Fibroblast of lung (primary cell): ENCODE results near the gene CHSY1. TPM values are rescaled to one million over a fixed set of nuclear protein-coding genes. Genes with fewer than 3 reads are reported as not detected.

Source experiments
- DNase-seq, 2 donors: peaks; one replicate each; pipeline versions ENCODE4 v3.0.0 to v3.0.0-alpha.2; 2010; ENCODE audit warnings: low read depth in 2 of 2
- H2AFZ ChIP-seq: 2 replicates; pipeline ENCODE4 v1.5.1; 2012; ENCODE audit warnings: low read length, control low read depth, inconsistent platforms
- H3K27ac ChIP-seq: 2 replicates; pipeline ENCODE4 v1.5.1; 2011; ENCODE audit warnings: low read length, control low read depth; ENCODE audit not compliant: insufficient read depth
- H3K27me3 ChIP-seq: 2 replicates; pipeline ENCODE4 v1.5.1; 2011; ENCODE audit warnings: mild to moderate bottlenecking, low read length; ENCODE audit not compliant: control insufficient read depth, insufficient read depth
- H3K36me3 ChIP-seq: 2 replicates; pipeline ENCODE4 v1.5.1; 2011; ENCODE audit warnings: low read length; ENCODE audit not compliant: control insufficient read depth, insufficient read depth
- H3K4me1 ChIP-seq: 2 replicates; pipeline ENCODE4 v1.5.1; 2011; ENCODE audit warnings: low read length; ENCODE audit not compliant: control insufficient read depth, insufficient read depth; ENCODE audit errors: extremely low read depth
- H3K4me2 ChIP-seq: 2 replicates; pipeline ENCODE4 v1.5.1; 2011; ENCODE audit warnings: low read length, control low read depth; ENCODE audit not compliant: insufficient read depth; ENCODE audit errors: extremely low read depth
- H3K4me3 ChIP-seq, 4 experiments: fragments of 200-600 bp in 1 of 4; sonication (generic) in 1 of 4; replicated peaks in 1 of 4; 2 replicates each; pipeline ENCODE4 v1.5.1; 2011 to 2016; ENCODE audit warnings: low read length in 4 of 4, low read depth in 3 of 4, mild to moderate bottlenecking in 3 of 4, control low read depth in 2 of 4, inconsistent platforms in 1 of 4, mixed read lengths in 1 of 4; ENCODE audit not compliant: insufficient read depth in 1 of 4; ENCODE audit errors: control extremely low read depth in 1 of 4
- H3K79me2 ChIP-seq: 2 replicates; pipeline ENCODE4 v1.5.1; 2012; ENCODE audit warnings: mild to moderate bottlenecking, low read length, inconsistent platforms; ENCODE audit not compliant: control insufficient read depth, insufficient read depth
- H3K9ac ChIP-seq: 2 replicates; pipeline ENCODE4 v1.5.1; 2011; ENCODE audit warnings: mild to moderate bottlenecking, low read length, control low read depth; ENCODE audit not compliant: insufficient read depth
- H3K9me3 ChIP-seq: 2 replicates; pipeline ENCODE4 v1.5.1; 2012; ENCODE audit warnings: low read depth, low read length; ENCODE audit not compliant: control insufficient read depth, insufficient read depth
- H4K20me1 ChIP-seq: 2 replicates; pipeline ENCODE4 v1.5.1; 2011; ENCODE audit warnings: low read length; ENCODE audit not compliant: control insufficient read depth, insufficient read depth; ENCODE audit errors: extremely low read depth
- CTCF ChIP-seq, 2 donors: IDR thresholded peaks in 1 of 2; conservative IDR thresholded peaks in 1 of 2; 1 replicate in 1 of 2; 2 replicates in 1 of 2; pipeline ENCODE4 v1.5.1; 2011 to 2012; ENCODE audit warnings: low read length in 2 of 2, control low read depth in 1 of 2, inconsistent platforms in 1 of 2, low read depth in 1 of 2, mild to moderate bottlenecking in 1 of 2
- EZH2 ChIP-seq: IDR thresholded peaks from 2 replicates; pipeline ENCODE4 v1.5.1; 2012; ENCODE audit warnings: low read length, control low read depth, mild to moderate bottlenecking; ENCODE audit errors: missing control alignments
- polyA plus RNA-seq, 2 donors: library from polyadenylated mRNA; depleted of rRNA in 1 of 2; stranded (reverse) in 1 of 2; unstranded in 1 of 2; fragments of >200 nt; gene quantifications; 2 replicates each; pipeline ENCODE4 v1.2.1, GENCODE V29; 2011 to 2012; ENCODE audit warnings: missing spikeins in 1 of 2
- total RNA-seq: library from RNA; depleted of rRNA; stranded (reverse); fragments of >200 nt; gene quantifications from 2 replicates; pipeline ENCODE4 v1.2.1, GENCODE V29; 2014

Gene CHSY1
- total and polyA plus RNA-seq, 2 donors (not counting 1 experiment from before 2014, with no cell fraction given): 28.6 to 57.0 TPM

DNA sequence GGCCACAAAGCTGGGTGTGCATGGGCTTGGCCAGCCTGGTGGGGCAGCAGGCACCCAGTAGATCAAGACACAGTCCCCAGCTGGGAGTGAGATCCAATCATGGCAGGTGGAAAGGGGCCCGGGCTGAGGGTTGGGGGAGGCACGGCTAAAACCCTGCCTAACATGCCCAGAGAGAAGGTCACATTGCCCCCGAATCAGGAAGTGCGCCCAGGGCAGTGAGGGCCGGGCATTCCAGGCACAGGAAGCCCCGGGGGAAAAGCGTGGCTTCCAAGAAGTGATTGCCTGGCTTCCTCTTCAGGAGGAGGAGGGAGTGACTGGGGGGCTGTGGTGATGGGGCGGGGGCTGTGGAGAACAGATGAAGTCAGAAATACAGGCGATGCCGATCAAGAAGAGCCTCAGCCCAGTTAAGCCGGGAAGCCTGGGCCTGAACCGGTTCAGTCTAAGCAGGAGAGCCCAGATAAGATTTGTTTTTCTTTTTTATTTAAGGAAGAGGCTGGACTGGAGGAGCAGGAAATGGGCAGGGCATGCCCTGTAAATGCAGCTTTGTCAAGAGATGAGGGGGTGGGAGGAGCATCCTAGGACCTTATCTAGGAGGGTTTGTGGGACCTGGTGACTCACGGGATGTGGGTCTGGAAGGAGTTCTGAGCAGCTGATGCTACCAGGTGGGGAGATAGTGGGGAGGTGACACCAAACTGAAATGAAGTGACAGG lies 83.9 kb downstream of the CHSY1 start:
- Histone ChIP-seq H4K20me1 (no peaks in the 10 kb centered on the region), H2AFZ (no peak overlapping the region), H3K4me1 (peaks cover 37% of the 10 kb centered on the region), H3K9ac (peak overlapping the region; percentile 48), H3K4me2 (peak overlapping the region; percentile 23), H3K27ac (peak overlapping the region; percentile 89), H3K36me3 (no peaks in the 10 kb centered on the region), H3K4me3 (no peak overlapping the region), H3K9me3 (no peaks in the 10 kb centered on the region), H3K79me2 (peaks cover under 1% of the 10 kb centered on the region), H3K27me3 (no peaks in the 10 kb centered on the region)
- no peak for TF ChIP-seq EZH2
- no peak for TF ChIP-seq CTCF (conservative IDR thresholded peaks at IDR 0.05 in 1 of 2, IDR thresholded peaks at IDR 0.05 in 1 of 2; ENCODE audit: low read depth in 1 of 2, low read length in 2 of 2)
- peak; percentile 86 to 99 for DNase-seq

DNA sequence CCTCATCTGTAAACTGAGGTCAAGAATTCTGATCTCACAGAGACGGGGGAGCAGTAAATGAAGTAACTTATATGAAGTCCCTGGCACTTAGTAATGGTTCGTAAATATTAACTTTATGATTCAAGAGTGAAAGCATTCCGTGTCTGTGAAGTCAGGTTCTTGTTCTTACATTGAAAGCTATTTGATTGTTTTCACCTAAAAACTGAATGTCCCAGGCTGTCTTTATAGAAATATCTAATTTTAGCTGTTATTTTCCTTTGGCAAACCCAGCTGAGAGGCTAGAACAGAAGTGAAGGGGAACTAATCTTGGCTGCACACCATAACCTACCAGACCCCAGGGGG lies 84.5 kb downstream of the CHSY1 start:
- Histone ChIP-seq H3K9ac (peak overlapping the region; percentile 48), H3K4me3 (no peak overlapping the region), H3K4me2 (no peak overlapping the region), H3K27me3 (no peaks in the 10 kb centered on the region), H3K36me3 (no peaks in the 10 kb centered on the region), H3K4me1 (peaks cover 33% of the 10 kb centered on the region), H2AFZ (no peak overlapping the region), H3K27ac (peak overlapping the region; percentile 89), H4K20me1 (no peaks in the 10 kb centered on the region), H3K79me2 (no peaks in the 10 kb centered on the region), H3K9me3 (no peaks in the 10 kb centered on the region)
- TF ChIP-seq CTCF (conservative IDR thresholded peaks at IDR 0.05 in 1 of 2, IDR thresholded peaks at IDR 0.05 in 1 of 2; ENCODE audit: low read depth in 1 of 2, low read length in 2 of 2) (no peak), EZH2 (no peak)
- DNase-seq: peak in 1 of 2 donors; percentile 53

DNA sequence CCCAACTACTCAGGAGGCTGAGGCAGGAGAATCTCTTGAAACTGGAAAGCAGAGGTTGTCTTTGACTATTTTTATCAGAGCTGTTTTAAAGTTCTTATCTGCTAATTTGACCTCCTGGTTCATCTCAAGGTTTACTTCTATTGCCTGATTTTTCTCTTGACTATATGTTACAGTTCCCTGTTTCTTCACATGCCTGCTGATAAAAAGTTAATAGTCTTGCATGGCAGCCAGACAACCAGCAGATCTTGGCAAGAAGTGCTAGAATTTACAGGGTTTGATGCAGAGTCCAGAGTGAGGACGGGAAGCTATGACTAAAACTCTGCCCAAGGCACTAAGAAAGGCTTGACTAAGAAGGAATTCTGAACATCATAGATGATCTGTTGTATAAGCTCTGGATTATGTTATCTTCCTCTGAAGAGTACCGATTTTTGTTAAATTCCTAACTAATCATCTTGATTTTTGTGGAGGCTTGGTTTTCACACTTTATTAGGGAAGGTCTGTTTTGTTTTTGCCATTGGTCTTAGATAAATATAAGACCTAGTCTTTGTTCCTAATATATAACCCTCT lies 85.9 kb downstream of the CHSY1 start:
- H4K20me1 ChIP-seq: no peaks in the 10 kb centered on the region
- DNase-seq: no peak
- no peaks in the 10 kb centered on the region for H3K9me3 ChIP-seq
- peaks cover 26% of the 10 kb centered on the region for H3K4me1 ChIP-seq
- H3K36me3 ChIP-seq: no peaks in the 10 kb centered on the region
- H3K27me3 ChIP-seq: no peaks in the 10 kb centered on the region
- H2AFZ ChIP-seq: no peak overlapping the region
- H3K27ac ChIP-seq: no peak overlapping the region
- TF ChIP-seq EZH2 (no peak), CTCF (conservative IDR thresholded peaks at IDR 0.05 in 1 of 2, IDR thresholded peaks at IDR 0.05 in 1 of 2; ENCODE audit: low read depth in 1 of 2, low read length in 2 of 2) (no peak)
- H3K4me2 ChIP-seq: no peak overlapping the region
- no peak overlapping the region for H3K4me3 ChIP-seq
- H3K9ac ChIP-seq: no peak overlapping the region
- H3K79me2 ChIP-seq: no peaks in the 10 kb centered on the region
